Measurements from ENCODE around the gene KLKB1. TPM values are rescaled to one million over a fixed set of nuclear protein-coding genes. Genes with fewer than 3 reads are reported as not detected.
"Not testable (repeated sequence)": the region's sequence is repeated elsewhere in the genome, so short reads cannot be mapped to it uniquely, and the experiment has no call there.

KLKB1 gene
- total RNA-seq, 1 experiment from 2014 or later, result not detected

GRCh38 chr4:186240848-186241491 is 13.7 kb downstream of the KLKB1 start:
- CTCF ChIA-PET, result no interaction called here
- ATAC-seq, result no peak
- POLR2A ChIA-PET, result no interaction called here

GRCh38 chr4:186241616-186242015 is 14.3 kb downstream of the KLKB1 start:
- no peak for ATAC-seq
- Histone ChIP-seq H3K4me3 (ENCODE audit: low read depth in 2 of 2, low read length in 2 of 2) (no peak overlapping the region), H3K4me1 (ENCODE audit: control insufficient read depth, insufficient read depth, low read length) (no peaks in the 10 kb centered on the region), H3K27me3 (ENCODE audit: control insufficient read depth, insufficient read depth, low read length) (no peaks in the 10 kb centered on the region), H3K27ac (ENCODE audit: low read length) (no peak overlapping the region), H3K9me3 (ENCODE audit: control insufficient read depth, insufficient read depth, low read depth, low read length) (no peaks in the 10 kb centered on the region), H3K36me3 (ENCODE audit: control insufficient read depth, insufficient read depth, low read length) (no peaks in the 10 kb centered on the region)
- in situ Hi-C loops (cut with HindIII; ENCODE audit: low pct_unique_long_range_greater_than_20kb, low sequenced_read_pairs) (no loop called here), intact Hi-C loops (cut with micrococcal nuclease; ENCODE audit: unreplicated experiment) (no loop called here)
- TF ChIP-seq POLR2AphosphoS5 (IDR thresholded peaks at IDR 0.05; ENCODE audit: low read depth, low read length), result no peak
- TF ChIP-seq TCF7L2 (IDR thresholded peaks at IDR 0.05; ENCODE audit: low read depth, low read length), result no peak
- no peak for TF ChIP-seq SIN3A (IDR thresholded peaks at IDR 0.05; ENCODE audit: borderline replicate concordance, insufficient read depth, low read depth, low read length)
- TF ChIP-seq REST (IDR thresholded peaks at IDR 0.05; ENCODE audit: insufficient read depth in 1 of 2, low read depth in 2 of 2, low read length in 1 of 2), result no peak
- no peak for TF ChIP-seq CTCF (IDR thresholded peaks at IDR 0.05)
- ChIA-PET CTCF (no interaction called here), POLR2A (no interaction called here)
- no TSS peak for BruUV-seq (replicated peaks)
- no peak for DNase-seq (ENCODE audit: low read depth, low spot score)

More at GRCh38 chr4:186240848-186241491, 13.7 kb downstream of the KLKB1 start:
- no peak for TF ChIP-seq SIN3A (IDR thresholded peaks at IDR 0.05; ENCODE audit: borderline replicate concordance, insufficient read depth, low read depth, low read length)
- TF ChIP-seq TCF7L2 (IDR thresholded peaks at IDR 0.05; ENCODE audit: low read depth, low read length), result no peak
- no peak for TF ChIP-seq REST (IDR thresholded peaks at IDR 0.05; ENCODE audit: insufficient read depth in 1 of 2, low read depth in 2 of 2, low read length in 1 of 2)
- TF ChIP-seq CTCF (IDR thresholded peaks at IDR 0.05), result no peak
- no peak for TF ChIP-seq POLR2AphosphoS5 (IDR thresholded peaks at IDR 0.05; ENCODE audit: low read depth, low read length)
- no peak for DNase-seq (ENCODE audit: low read depth, low spot score)
- H3K9me3 ChIP-seq (ENCODE audit: control insufficient read depth, insufficient read depth, low read depth, low read length), result no peaks in the 10 kb centered on the region
- BruUV-seq (replicated peaks), result no TSS peak
- no peak overlapping the region for H3K27ac ChIP-seq (ENCODE audit: low read length)
- no peaks in the 10 kb centered on the region for H3K36me3 ChIP-seq (ENCODE audit: control insufficient read depth, insufficient read depth, low read length)
- no peak overlapping the region for H3K4me3 ChIP-seq (ENCODE audit: low read depth in 2 of 2, low read length in 2 of 2)
- no peaks in the 10 kb centered on the region for H3K27me3 ChIP-seq (ENCODE audit: control insufficient read depth, insufficient read depth, low read length)
- H3K4me1 ChIP-seq (ENCODE audit: control insufficient read depth, insufficient read depth, low read length), result no peaks in the 10 kb centered on the region
- in situ Hi-C loops (cut with HindIII; ENCODE audit: low pct_unique_long_range_greater_than_20kb, low sequenced_read_pairs) (no loop called here), intact Hi-C loops (cut with micrococcal nuclease; ENCODE audit: unreplicated experiment) (no loop called here)

- in situ Hi-C loops (cut with HindIII; ENCODE audit: low pct_unique_long_range_greater_than_20kb, low sequenced_read_pairs); ATAC-seq; POLR2A ChIA-PET; intact Hi-C loops (cut with micrococcal nuclease; ENCODE audit: unreplicated experiment); CTCF ChIA-PET; H3K27me3 ChIP-seq (ENCODE audit: control insufficient read depth, insufficient read depth, low read length); H3K4me1 ChIP-seq (ENCODE audit: control insufficient read depth, insufficient read depth, low read length); H3K27ac ChIP-seq (ENCODE audit: low read length); DNase-seq (ENCODE audit: low read depth, low spot score); H3K9me3 ChIP-seq (ENCODE audit: control insufficient read depth, insufficient read depth, low read depth, low read length); H3K4me3 ChIP-seq (ENCODE audit: low read depth in 2 of 2, low read length in 2 of 2); H3K36me3 ChIP-seq (ENCODE audit: control insufficient read depth, insufficient read depth, low read length); BruUV-seq (replicated peaks): not testable (repeated sequence)
These were observed 14.7 kb downstream of the KLKB1 start for GRCh38 chr4:186242031-186242430.

Data from Panc1 (cell line).